Measurements from ENCODE around the gene ZNF689.

DNA sequence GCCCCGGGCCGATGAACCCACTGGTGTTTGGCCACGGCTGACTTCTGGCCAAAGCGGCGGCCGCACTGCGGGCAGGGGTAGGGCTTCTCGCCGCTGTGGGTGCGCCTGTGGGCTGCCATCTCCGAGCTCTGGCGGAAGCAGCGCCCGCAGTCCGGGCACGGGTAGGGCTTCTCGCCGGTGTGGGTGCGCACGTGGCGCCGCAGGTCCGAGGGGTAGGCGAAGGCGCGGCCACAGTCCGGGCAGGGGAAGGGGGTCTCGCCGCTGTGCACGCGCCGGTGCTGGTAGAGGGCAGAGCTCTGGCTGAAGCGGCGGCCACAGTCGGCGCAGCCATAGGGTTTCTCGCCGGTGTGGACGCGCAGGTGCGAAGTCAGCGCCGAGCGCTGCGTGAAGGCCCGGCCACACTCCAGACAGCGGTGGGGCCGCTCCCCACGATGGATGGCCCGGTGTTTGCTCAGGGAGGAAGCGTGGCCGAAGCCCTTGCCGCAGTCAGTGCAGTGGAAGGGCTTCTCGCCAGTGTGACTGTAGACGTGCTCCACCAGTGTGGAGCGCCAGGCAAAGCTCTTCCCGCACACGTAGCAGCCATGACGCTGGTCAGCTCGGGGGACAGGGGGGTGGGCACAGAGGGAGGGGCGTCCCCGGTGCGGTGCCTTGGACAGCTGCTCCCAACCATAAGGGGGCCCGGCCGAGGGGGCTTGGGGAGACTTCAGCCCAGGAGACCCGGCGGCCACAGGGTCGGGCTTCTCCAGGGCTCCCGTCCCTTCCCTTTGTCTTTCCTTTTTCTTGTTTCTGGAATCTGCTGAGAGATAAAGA lies 54.7 kb downstream of the ZNF689 start:
- TF ChIP-seq CTCF (IDR thresholded peaks at IDR 0.05) (no peak), POLR2A (IDR thresholded peaks at IDR 0.05) (no peak)

Data from tibial nerve (tissue), 3 donors.